HG03432 (cell line): ENCODE results near the gene THOC5.
"Not testable (repeated sequence)": the region's sequence is repeated elsewhere in the genome, so short reads cannot be mapped to it uniquely, and the experiment has no call there.

Experiments
- ATAC-seq: cut with Tn5 transposase; IDR thresholded peaks from one replicate; pipeline ENCODE4 v1.9.1; 2021; ENCODE audit warnings: mild to moderate bottlenecking, moderate library complexity; ENCODE audit not compliant: unreplicated experiment

THOC5 gene

DNA sequence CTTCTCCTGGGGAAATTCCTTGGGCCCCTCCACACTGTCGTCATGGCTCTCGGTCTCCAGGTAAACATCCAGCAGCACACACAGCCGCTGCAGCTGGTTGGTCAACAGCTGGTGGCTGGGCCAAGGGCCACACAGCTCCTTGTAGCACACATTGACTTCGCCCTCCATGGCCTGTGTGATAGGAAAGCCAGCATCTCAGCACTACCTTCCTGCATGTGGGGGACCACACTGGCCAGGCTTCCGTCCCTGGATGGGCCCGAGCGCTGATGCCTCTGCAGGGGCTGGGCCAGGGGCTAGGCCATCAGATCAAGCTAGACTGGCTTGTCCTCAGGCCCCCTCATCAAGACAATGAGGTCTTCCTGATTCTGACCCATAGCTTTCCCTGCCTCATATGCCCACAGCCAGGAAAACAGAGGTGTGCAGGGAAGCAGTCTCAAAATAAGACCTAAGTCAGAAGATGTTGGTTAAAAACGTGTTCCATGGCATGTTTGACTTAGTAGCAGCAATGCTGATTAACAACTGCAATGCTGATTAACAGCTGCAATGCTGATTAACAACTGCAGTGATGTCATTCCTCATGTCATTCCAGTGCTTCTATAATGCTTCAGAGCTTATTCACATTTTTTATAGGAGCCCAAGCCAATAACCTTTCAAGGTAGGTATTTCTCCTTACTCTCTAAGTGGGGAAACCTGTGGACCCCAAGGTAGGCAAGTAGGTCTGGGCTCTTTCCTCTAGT is 42.3 kb downstream of the THOC5 start:
- ATAC-seq = no peak

DNA sequence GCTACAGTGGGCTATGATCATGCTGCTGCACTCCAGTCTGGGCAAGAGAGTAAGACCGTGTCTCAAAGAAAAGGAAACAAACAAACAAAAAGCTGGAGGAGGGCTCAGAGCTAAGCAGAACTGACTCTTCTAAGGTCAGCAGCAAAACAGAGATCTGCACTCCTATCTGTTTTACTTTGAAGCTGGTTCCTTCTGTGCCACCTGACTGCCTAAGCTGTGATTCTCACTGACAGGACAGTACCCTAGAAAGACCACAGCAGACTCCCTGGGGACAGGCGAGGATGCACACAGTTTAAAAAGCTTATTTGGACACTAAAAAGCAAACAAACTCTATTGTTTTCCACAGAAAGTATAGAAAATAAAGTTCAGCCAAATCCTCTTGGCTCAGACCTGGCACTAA is 43.0 kb downstream of the THOC5 start:
- no peak for ATAC-seq

DNA sequence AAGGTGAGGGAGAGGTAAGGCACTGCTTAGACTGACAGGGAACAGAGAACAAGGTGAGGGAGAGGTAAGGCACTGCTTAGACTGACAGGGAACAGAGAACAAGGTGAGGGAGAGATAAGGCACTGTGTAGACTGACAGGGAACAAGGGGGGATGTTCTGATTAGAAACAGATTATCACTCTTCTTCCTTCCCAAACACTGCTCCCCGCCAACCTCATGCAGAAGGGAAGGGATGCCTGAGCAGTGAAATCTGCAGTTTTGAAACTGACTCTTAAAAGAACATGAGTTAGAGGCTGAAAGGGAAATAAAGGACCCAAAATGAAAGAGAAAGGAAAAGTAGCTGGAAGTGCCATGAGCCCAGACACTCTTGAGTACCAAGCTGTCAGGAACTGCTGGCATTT is 43.7 kb downstream of the THOC5 start:
- ATAC-seq = no peak

DNA sequence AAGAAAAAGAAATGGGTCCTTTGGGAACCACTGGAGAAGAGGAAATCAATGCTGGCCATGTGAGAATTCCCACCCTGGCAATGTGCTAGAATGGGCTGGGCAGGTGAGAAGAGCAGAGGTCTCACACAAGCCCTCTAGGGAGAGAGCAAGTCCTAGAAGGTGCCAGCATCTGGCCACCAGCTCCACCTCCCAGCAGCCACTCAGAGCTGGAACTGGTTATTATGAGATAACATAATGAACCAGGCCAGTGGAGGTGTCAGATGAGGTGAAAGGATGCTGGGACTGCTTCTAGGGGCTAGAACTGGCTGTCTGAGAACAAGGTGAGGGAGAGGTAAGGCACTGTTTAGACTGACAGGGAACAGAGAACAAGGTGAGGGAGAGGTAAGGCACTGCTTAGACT is 44.3 kb downstream of the THOC5 start:
- no peak for ATAC-seq

DNA sequence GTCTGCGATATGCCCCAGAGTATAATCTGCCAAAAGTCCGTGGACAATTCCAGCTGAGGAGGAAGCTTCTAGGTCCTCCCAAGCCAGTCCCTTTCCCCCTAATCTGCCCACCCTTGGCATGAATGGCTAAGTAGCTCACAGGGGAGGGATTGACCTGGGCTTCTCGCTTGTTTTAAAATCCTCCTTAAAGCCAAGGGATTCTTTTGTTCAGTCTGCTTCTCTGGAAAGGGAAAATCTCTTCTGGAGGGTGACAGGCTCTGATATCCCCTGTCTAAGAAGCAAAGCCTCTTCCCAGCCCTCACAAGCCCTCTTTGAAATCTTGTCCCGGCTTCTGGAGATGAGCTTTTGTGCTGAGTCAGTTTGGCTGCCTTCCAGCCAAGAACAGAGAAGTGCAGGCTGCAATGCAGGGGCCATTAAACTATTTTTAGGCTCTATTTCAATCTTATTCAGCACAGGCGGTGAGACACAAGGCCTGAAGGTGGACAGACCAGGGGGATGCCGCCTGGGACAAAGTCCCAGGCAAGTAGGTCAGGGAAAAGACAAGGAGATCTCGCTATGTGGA is 49.7 kb downstream of the THOC5 start:
- no peak for ATAC-seq

DNA sequence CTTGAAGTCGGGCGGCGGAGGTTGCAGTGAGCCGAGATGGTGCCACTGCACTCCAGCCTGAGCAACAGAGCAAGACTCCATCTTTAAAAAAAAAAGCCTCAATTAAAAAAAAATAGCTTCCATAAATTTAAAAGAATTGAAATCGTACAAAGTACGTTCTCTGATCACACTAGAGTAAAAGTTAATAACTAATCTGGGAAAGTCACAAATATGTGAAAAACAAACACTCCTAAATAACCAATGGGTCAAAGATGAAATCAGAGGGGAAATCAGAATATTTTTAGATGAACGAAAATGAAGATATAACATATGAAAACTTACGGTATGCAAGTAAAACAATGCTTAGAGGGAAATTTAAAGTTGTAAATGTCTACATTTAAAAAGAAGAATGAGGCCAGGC is 53.7 kb downstream of the THOC5 start:
- ATAC-seq = no peak

DNA sequence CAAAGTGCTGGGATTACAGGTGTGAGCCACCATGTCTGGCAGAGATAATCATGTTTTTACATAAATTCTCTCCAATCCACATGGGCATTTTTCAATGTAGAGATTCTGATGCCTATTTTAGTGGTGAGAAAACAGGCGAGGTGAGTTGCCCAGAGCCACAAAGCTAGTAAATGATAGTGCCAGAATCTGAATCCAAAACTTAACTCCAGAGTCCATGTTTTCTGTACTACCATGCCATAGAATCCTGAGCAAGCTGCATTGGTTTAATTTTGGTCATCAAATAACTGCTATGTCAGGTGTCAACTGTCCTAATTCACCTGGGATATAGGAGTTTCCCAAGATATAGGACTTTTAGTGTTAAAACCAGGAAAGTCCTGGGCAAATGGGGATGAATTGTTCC is 59.9 kb downstream of the THOC5 start:
- ATAC-seq = no peak

DNA sequence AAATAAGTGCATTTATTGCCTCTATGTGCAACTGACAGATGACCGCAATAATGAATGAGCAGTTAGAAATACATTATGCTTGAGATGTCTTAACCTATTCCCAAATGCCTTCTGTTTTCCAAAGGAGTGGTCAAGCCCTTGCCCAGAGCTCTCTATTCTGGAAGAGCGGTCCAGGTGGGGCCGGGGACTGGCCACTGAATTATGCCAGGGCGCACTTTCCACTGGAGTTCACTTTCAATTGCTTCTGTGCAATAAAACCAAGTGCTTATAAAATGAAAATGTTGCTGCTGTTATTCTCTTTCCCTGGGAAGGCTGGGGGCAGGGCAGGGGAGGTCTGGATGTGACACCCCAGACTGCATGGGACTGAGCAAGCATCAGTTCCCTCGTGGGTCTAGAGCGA is 62.5 kb downstream of the THOC5 start:
- no peak for ATAC-seq

DNA sequence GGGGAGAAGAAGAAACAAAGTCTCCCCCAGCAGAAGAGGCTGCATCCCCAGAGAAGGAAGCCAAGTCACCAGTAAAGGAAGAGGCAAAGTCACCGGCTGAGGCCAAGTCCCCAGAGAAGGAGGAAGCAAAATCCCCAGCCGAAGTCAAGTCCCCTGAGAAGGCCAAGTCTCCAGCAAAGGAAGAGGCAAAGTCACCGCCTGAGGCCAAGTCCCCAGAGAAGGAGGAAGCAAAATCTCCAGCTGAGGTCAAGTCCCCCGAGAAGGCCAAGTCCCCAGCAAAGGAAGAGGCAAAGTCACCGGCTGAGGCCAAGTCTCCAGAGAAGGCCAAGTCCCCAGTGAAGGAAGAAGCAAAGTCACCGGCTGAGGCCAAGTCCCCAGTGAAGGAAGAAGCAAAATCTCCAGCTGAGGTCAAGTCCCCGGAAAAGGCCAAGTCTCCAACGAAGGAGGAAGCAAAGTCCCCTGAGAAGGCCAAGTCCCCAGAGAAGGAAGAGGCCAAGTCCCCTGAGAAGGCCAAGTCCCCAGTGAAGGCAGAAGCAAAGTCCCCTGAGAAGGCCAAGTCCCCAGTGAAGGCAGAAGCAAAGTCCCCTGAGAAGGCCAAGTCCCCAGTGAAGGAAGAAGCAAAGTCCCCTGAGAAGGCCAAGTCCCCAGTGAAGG is 64.3 kb downstream of the THOC5 start:
- ATAC-seq = not testable (repeated sequence)

DNA sequence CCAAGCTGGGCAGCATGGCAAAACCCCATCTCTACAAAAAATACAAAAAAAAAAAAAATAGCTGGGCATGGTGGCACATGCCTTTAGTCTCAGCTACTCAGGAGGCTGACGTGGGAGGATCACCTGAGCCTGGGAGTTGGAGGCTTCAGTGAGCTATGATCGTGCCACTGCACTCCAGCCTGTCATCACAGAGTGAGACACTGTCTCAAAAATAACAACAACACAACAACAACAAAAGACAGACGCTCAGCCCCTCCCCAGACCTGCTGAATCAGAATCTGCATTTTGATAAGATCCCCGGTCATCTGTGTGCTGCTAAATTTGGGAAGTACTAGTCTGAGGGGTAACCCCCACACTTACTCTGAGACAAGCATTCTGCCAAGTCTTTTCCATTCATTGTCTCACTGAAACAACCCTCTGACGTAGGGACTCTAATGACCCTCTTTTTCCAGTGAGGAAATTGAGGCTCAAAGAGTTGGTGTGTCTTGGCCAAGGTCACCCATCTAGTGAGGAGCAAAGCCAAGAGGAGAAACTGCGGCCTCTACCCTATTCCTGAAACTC is 66.1 kb downstream of the THOC5 start:
- no peak for ATAC-seq

DNA sequence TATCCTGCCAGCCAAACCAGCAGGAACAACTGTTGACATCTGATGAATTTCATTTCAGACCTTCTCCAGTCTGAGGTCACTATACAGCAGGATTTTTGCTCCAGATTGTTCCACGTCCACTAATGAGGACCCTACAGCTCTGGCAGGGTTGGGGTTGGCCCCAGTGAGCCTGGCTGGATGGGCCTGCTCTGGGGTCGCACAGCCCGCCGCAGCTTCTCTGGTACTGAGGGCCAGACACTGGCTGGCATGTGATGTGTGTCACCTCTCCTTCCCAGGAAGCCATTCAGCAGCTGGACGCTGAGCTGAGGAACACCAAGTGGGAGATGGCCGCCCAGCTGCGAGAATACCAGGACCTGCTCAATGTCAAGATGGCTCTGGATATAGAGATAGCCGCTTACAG is 68.1 kb downstream of the THOC5 start:
- ATAC-seq = no peak

DNA sequence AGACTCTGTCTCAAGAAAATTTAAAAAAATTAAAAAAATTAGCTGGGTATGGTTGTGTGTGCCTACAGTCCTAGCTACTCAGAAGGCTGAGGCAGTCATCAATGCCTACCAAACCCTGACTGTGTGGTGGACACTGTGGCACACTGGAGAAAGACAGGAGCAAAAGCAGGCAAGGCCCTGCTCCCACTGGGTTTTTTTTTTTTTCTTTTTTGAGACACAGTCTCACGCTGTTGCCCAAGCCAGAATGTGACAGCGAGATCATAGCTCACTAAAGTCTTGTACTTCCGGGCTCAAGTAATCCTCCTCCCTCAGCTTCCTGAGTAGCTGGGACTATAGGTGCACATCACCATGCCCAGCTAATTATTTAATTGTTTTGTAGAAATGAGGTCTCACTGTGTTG is 68.9 kb downstream of the THOC5 start:
- no peak for ATAC-seq

DNA sequence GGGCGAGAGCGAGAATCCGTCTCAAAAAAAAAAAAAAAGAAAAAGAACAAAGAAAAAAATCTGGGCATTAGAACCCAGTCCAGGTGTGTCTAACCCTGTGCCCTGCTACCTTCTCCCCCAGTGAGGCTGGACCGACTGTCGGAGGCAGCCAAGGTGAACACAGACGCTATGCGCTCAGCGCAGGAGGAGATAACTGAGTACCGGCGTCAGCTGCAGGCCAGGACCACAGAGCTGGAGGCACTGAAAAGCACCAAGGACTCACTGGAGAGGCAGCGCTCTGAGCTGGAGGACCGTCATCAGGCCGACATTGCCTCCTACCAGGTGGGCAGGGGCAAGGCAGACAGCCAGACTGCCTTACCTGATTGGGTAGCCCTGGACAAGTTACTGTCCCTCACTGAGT is 70.3 kb downstream of the THOC5 start:
- no peak for ATAC-seq

DNA sequence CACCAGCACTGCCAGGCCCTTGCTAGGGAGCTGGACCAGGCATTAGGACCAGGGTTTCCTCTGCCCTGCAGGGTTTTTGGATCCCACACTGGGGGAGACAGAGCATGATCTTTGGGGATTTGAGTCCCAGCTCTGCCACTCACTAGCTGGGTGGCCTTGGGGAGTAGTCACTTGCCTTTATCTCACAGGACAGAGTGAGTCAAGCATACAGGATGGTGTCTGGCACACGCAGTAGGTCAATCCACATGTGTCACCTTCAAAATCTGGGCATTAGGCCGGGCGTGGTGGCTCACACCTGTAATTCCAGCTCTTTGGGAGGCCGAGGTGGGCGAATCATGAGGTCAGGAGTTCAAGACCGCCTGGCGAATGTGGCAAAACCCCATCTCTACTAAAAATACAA is 70.8 kb downstream of the THOC5 start:
- no peak for ATAC-seq

DNA sequence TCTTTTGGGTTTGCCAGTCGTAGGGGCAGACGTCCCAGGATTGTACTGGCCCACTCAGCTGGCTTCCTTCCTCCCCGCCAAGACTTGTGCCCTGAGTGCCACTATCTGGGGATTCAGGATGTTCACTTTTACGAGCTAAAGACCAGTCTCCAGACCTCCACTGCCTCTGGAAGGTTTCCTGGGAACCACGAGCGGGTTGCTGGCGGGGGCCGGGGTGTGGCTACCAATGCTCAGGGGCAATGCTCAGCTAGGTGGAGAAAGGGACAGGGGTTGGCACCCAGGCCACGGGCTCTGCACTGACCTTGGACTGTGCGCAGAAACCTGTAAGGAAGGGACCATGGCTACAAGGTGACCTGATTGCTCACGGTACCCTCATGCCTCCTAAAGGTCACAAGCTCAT is 71.3 kb downstream of the THOC5 start:
- ATAC-seq = no peak

DNA sequence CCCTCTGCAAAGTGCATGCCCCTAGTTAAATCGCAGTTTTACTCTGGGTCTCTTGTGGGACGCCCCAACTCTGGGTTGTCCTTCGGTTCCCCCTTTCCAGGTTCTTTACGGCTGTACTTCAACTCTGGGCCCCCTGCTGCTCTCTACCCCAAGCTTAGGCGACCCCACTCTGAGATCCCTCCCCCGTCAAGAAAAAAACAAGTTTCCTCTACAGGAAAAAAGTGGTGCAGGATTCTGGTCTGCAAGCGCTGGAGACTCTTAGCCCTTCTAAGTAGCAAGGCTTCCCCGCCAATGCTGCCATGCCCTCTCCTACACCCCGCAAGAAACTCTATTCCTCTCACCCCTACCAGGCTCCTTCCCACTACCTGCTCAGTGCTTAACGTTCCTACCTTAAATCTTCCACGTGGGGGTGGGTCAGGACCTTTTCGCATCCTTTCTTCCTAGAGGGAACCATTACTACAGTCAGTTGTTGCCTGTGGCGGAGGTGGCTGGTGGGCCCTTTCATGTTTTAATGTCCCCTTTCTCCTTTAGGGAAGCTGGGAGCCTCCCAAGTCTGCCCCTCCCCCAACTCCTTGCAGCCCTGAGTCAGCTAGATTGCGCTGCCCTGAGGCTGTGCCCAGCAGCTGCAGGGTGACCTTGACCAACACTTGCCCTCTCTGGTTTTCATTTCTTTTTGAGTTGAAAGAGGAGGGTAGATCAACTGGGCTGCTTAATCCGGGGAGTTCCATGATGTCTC is 72.1 kb downstream of the THOC5 start:
- ATAC-seq = no peak

DNA sequence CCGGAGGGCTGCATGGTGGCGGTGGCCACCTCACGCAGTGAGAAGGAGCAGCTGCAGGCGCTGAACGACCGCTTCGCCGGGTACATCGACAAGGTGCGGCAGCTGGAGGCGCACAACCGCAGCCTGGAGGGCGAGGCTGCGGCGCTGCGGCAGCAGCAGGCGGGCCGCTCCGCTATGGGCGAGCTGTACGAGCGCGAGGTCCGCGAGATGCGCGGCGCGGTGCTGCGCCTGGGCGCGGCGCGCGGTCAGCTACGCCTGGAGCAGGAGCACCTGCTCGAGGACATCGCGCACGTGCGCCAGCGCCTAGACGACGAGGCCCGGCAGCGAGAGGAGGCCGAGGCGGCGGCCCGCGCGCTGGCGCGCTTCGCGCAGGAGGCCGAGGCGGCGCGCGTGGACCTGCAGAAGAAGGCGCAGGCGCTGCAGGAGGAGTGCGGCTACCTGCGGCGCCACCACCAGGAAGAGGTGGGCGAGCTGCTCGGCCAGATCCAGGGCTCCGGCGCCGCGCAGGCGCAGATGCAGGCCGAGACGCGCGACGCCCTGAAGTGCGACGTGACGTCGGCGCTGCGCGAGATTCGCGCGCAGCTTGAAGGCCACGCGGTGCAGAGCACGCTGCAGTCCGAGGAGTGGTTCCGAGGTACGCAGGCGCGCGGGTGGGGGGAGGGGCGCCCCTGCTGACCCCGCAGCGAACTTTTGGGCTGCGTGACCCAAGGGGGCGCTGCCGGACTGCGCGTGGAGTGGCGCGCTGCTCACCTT is 72.9 kb downstream of the THOC5 start:
- ATAC-seq = no peak

DNA sequence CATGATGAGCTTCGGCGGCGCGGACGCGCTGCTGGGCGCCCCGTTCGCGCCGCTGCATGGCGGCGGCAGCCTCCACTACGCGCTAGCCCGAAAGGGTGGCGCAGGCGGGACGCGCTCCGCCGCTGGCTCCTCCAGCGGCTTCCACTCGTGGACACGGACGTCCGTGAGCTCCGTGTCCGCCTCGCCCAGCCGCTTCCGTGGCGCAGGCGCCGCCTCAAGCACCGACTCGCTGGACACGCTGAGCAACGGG is 73.4 kb downstream of the THOC5 start:
- ATAC-seq = no peak

DNA sequence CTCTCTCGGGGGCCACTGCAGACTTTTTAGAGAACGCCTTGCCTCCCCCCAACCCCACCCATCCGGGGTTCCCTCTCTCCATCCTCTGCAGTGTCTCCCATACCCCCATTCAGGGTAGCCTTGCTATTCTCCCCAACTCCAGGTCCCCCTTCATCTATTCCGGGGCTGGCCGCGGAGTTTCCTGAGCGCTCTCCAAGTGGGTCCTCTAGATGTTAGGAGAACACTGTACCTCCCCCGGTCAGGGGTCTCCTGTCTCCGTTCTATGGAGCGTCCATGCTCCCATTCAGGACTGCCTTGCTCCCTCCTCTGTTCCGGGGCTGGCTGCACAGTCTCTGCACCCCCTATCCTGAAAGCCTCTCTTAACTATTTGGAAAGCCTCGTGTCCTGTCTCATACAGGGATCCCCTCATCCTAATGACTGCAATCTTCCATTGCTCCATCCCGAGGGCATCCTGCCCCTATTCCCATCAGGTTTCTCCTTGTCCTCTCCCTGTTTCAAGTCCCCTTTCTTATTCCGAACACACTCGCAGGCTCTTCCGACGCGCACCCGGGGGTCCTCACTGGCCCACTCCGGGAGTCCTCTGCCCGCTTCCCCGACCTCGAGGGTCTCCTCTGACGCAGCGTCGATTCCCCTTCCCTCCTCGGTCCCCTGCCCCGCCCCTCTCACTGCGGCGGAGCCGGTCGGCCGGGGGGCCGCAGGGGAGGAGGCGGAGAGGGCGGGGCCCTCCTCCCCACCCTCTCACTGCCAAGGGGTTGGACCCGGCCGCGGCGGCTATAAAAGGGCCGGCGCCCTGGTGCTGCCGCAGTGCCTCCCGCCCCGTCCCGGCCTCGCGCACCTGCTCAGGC is 73.9 kb downstream of the THOC5 start, which contains the start of gene NEFH:
TSS of gene NEFH (plus strand) at position 802 of the 845 bp plus-strand sequence. CDS start 45 bp downstream, outside the sequence.
- ATAC-seq = no peak
